Activated CD4-positive, alpha-beta memory T cell treated with anti-CD3 and anti-CD28 coated beads, Interleukin-2, amount 10 ng/mL, durations not matched to agents 7 days and 5 days (primary cell): Measurements from ENCODE around the gene VAV2. TPM values are rescaled to one million over a fixed set of nuclear protein-coding genes. Genes with fewer than 3 reads are reported as not detected.

Source experiments
- CTCF ChIA-PET: fragments of 350-600 bp; sonication (Branson Sonifier 250); formaldehyde crosslinking; loops from one replicate; lab custom pipeline; 2021; ENCODE audit warnings: antibody characterized with exemption, inconsistent platforms; lab: Charles Lee
- POLR2A ChIA-PET: fragments of 350-600 bp; sonication (Branson Sonifier 250); formaldehyde crosslinking; loops from one replicate; lab custom pipeline; 2021; ENCODE audit warnings: antibody characterized with exemption; lab: Charles Lee
- DNase-seq: peaks from one replicate; pipeline ENCODE4 v3.0.0-alpha.2; 2020
- H3K27ac Mint-ChIP-seq: one replicate; pipeline ENCODE4 v1.8.0; 2021; ENCODE audit warnings: mild to moderate bottlenecking, mixed read lengths
- H3K27me3 Mint-ChIP-seq: one replicate; pipeline ENCODE4 v1.8.0; 2021; ENCODE audit warnings: mixed read lengths
- H3K36me3 Mint-ChIP-seq: one replicate; pipeline ENCODE4 v1.8.0; 2021; ENCODE audit warnings: low read depth, mixed read lengths
- H3K4me1 Mint-ChIP-seq: one replicate; pipeline ENCODE4 v1.8.0; 2021; ENCODE audit warnings: mixed read lengths
- H3K4me3 Mint-ChIP-seq: one replicate; pipeline ENCODE4 v1.8.0; 2021; ENCODE audit warnings: mild to moderate bottlenecking, mixed read lengths
- H3K9me3 Mint-ChIP-seq: one replicate; pipeline ENCODE4 v1.8.0; 2021; ENCODE audit warnings: mixed read lengths
- total RNA-seq, 2 experiments: library from RNA; stranded (reverse); gene quantifications; one replicate each; pipeline ENCODE4 v1.2.3, GENCODE V29; 2021

Gene VAV2
- total RNA-seq, 2 experiments from 2014 or later: 2.4 to 2.9 TPM

DNA sequence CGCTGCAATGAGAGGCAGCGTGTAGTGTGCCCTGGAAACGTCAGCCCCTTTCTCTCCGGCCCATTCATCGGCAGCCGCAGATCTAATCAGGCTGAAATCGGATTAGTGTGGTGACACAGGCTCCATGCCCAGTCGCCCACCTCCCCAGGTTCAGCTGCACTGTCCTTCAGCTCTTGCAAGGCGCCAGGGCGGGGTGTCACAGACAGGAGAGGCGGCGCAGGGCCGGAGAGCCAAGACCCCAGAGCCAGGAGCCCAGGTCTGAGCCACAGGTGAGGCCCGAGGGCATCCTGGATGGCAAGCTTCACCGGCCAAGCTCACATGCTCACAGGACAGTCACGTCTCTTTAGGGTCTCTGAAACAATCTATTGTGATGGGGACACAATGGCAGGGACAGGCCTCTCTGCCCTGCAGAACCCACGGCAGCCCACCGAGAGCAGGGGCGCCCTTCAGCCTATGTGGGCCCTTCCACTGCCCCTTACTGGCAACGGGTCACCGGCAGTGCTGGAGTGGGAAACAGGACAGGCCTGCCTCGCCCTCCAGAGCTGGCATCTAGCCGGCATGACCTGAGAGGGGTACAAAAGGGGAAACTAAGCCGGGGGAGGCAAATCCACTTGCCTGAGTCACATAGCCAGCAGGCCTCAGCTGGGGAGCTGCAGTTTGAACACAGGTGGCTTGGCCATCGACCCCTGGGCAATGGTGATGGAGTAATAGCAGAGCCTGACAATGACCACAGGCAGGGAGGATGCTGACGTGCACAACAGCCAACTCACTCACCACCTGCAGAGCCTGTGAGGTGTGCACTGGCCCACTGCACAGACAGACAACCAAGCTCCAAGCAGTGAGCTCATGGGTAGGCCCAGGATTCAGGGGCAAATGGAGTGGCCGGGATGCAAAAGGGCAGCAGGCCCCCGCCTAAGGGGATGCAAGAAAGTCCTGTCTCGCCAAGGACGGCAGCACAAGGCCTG is 48.1 kb downstream of the VAV2 start:
- Mint-ChIP-seq H3K27ac (no peak overlapping the region), H3K4me1 (no peaks in the 10 kb centered on the region), H3K4me3 (no peak overlapping the region), H3K9me3 (no peaks in the 10 kb centered on the region), H3K36me3 (no peaks in the 10 kb centered on the region), H3K27me3 (no peaks in the 10 kb centered on the region)
- CTCF ChIA-PET: no interaction called here
- POLR2A ChIA-PET: interaction anchor here (1.1 to 1.7 kb wide), 2 partner anchors 9 to 12 kb away, joined by 3 to 4 read pairs; no protein-coding TSS in a partner anchor
- no peak for DNase-seq

DNA sequence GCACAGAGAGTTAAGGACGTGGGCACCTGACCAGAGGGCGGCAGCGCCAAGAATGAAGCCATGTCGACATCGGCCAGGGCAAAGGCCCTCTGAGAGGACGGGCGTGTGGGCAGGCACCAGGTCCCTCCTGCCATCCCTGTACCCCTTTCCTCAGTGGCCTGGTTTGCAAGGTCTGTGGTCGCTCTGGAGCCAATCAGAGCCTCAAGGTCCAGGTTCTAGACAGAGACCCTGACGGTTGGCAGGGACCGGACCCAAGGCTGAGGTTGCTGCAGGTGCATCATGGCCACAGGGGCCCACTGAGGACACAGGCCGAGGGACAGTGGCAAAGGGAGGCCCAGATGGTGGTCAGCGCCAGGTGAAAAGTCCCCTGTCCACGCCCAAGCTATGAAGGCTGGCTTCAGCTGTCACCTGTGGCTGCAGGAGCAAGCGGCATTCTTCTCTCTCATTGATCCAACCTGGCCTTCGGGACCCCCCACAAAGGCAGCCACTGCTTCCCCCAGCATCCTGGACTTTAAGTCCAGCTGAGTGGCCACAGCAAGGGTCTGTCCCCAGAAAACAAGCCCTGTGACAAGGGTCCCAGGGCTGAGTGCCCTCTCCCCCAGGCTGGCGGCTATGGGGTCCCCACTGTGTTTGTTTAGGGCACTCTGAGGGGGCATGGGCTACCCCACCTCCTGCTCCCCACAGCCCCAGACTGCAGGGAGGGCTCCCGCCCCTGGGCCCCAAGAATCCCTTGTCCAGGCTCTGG is 48.9 kb downstream of the VAV2 start:
- ChIA-PET CTCF (no interaction called here), POLR2A (interaction anchor here (1.1 kb wide), 1 partner anchor 13 kb away, joined by 3 read pairs; no protein-coding TSS in a partner anchor)
- Mint-ChIP-seq H3K27ac (no peak overlapping the region), H3K36me3 (no peaks in the 10 kb centered on the region), H3K9me3 (no peaks in the 10 kb centered on the region), H3K27me3 (no peaks in the 10 kb centered on the region), H3K4me3 (no peak overlapping the region), H3K4me1 (no peaks in the 10 kb centered on the region)
- DNase-seq: no peak

DNA sequence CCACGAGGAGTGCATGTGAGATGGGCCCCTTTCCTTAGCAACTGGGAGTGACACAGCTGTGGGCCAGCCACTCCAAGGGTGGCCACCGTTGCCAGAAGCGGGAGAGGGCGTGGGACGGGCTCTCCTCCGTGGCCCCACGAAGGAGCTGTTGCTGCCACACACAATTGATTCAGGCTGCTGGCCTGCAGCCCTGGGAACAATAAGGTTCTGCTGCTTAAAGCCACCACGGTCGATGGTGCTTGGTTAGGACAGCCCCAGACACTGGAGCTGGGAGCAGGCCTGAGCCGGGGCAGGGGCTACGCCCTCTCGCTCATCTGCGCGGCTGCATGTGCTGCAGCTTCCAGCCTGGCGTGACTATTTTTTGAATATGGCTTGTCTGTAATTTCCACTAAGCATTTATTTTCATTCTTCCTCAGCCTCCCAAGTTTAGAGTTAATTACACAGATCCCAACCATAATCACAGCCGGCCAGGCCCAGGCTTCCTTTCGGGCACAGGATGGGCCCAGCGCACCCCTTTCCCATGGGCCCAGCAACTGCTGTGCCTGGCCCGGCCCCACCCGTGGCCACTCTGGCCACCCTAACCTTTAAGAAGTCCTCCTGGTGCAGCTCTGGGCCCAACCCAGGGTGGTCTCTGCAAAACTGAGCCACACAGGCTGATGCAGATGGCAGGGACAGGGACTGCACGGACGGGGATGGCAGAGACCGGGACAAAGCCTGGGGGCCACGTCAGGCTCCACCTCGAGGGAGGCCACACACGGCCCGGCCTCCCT is 49.7 kb downstream of the VAV2 start:
- ChIA-PET POLR2A (no interaction called here), CTCF (no interaction called here)
- no peak for DNase-seq
- Mint-ChIP-seq H3K4me1 (no peaks in the 10 kb centered on the region), H3K27me3 (no peaks in the 10 kb centered on the region), H3K9me3 (no peaks in the 10 kb centered on the region), H3K36me3 (no peaks in the 10 kb centered on the region), H3K27ac (no peak overlapping the region), H3K4me3 (no peak overlapping the region)

DNA sequence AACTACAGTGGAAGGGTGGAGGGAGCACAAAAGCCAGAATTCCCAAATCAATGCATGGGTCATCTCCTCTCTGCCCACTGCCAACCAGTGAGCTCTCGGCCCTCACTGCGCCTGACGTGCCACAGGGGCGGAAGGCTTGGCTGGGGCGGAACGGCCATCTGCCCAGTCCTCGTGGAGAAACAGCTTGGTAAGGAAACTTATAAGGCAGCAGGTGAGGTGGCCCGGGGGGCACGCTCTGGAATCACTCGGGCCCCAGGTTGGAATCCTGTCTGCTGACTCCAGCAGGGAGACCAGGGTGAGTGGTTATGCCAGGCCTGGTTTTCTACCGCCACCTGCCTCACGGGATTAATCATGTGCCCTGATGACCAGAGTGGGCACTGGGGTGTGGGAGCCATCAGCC is 52.3 kb downstream of the VAV2 start:
- Mint-ChIP-seq H3K27me3 (no peaks in the 10 kb centered on the region), H3K4me3 (no peak overlapping the region), H3K36me3 (no peaks in the 10 kb centered on the region), H3K9me3 (no peaks in the 10 kb centered on the region), H3K4me1 (no peaks in the 10 kb centered on the region), H3K27ac (no peak overlapping the region)
- POLR2A ChIA-PET: no interaction called here
- DNase-seq: no peak
- CTCF ChIA-PET: no interaction called here

DNA sequence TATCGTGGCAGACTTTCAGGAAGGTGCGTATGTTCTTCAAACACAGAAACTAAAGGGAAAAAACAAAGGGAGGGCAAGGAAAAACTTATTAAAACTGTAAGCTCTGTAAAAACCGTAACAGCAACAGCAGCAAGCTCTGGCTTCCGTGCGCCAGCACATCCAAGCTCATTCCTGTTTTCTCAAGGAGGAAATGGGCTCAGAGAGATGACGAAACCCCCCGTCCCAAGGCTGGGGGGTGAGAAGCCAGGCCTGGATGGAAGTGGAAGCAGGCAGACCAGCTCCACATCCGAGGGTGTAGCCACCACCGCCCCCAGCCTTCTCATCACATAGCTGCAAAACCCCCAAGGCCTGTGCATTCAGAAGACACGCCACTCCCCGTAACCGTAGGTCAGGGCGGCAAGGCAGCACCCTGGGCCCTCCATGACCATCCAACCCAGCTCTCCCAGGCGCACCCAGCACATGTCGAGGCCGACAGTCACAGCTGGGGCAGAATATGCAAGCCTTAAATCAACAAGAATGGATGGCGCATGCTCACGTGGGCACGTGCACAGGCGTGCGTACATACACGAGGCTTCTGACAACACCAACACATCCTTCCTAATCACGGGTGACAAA is 52.8 kb downstream of the VAV2 start:
- CTCF ChIA-PET: no interaction called here
- no peaks in the 10 kb centered on the region for H3K4me1 Mint-ChIP-seq
- no peak overlapping the region for H3K4me3 Mint-ChIP-seq
- no peaks in the 10 kb centered on the region for H3K36me3 Mint-ChIP-seq
- no peak for DNase-seq
- no peaks in the 10 kb centered on the region for H3K27me3 Mint-ChIP-seq
- H3K27ac Mint-ChIP-seq: no peak overlapping the region
- H3K9me3 Mint-ChIP-seq: no peaks in the 10 kb centered on the region
- POLR2A ChIA-PET: no interaction called here

DNA sequence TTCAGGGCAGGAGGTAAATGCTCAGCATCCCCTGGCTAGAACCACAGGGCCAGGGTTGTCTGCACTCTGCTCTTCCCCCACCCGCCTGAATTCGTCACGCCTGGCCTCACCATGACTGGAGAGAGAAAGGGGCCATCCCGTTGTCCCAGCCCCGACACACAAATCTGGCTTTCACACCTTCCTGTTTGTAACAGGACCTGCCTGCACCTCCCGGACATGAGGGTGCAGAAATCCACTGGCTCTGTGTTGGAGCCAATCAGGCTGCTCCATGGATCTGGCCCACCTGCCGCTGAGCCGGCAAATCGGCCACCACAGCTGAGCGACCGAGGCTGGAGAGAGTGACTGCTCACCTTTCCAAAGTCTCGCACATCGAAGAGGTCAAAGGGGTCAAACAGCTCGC is 53.4 kb downstream of the VAV2 start:
- CTCF ChIA-PET: no interaction called here
- POLR2A ChIA-PET: no interaction called here
- no peak for DNase-seq
- H3K36me3 Mint-ChIP-seq: no peaks in the 10 kb centered on the region
- no peaks in the 10 kb centered on the region for H3K9me3 Mint-ChIP-seq
- no peak overlapping the region for H3K27ac Mint-ChIP-seq
- no peak overlapping the region for H3K4me3 Mint-ChIP-seq
- H3K27me3 Mint-ChIP-seq: no peaks in the 10 kb centered on the region
- H3K4me1 Mint-ChIP-seq: no peaks in the 10 kb centered on the region

DNA sequence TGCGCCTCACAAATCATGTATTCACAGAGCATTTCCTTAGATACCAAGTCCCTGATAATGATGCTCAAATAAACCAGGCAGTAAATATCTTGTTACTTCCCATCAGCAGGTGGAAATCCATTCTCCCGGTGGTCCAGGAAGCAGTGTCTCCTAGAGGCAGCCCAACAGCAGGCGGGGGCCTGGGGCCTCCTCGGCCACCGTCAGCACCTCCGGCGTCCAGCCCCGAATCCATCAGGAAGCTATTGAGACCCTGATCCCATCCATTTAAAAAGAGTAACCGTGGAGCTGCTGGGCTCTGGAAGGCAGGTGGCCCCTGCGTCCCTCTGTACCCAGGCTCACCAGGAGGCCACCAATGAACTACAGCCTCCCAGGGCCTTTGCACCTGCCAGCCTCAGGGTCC is 54.0 kb downstream of the VAV2 start:
- no peak for DNase-seq
- no peak overlapping the region for H3K27ac Mint-ChIP-seq
- H3K36me3 Mint-ChIP-seq: no peaks in the 10 kb centered on the region
- no peak overlapping the region for H3K4me3 Mint-ChIP-seq
- H3K27me3 Mint-ChIP-seq: no peaks in the 10 kb centered on the region
- H3K4me1 Mint-ChIP-seq: no peaks in the 10 kb centered on the region
- POLR2A ChIA-PET: no interaction called here
- H3K9me3 Mint-ChIP-seq: no peaks in the 10 kb centered on the region
- CTCF ChIA-PET: no interaction called here

DNA sequence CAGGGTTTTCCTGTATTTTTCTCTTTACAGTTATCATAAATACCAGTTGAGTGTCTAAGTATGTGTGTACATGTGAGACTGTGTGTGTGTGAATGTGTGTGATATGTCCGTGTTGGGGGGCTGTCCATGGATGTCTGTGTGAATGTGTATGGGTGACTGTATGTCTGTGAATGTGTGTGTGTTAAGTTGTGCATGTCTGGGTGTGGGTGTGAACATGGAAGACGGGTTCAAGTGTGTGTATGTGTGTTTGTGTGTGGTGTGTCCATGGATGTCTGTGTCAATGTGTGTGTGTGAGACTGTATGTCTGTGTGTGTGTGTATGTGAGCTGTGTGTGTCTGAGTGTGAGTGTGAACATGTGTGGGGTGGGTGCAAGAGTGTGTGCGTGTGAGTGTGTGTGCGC is 55.0 kb downstream of the VAV2 start:
- CTCF ChIA-PET: no interaction called here
- H3K27ac Mint-ChIP-seq: no peak overlapping the region
- no peaks in the 10 kb centered on the region for H3K36me3 Mint-ChIP-seq
- H3K27me3 Mint-ChIP-seq: no peaks in the 10 kb centered on the region
- POLR2A ChIA-PET: no interaction called here
- no peak overlapping the region for H3K4me3 Mint-ChIP-seq
- H3K9me3 Mint-ChIP-seq: no peaks in the 10 kb centered on the region
- no peak for DNase-seq
- no peaks in the 10 kb centered on the region for H3K4me1 Mint-ChIP-seq

DNA sequence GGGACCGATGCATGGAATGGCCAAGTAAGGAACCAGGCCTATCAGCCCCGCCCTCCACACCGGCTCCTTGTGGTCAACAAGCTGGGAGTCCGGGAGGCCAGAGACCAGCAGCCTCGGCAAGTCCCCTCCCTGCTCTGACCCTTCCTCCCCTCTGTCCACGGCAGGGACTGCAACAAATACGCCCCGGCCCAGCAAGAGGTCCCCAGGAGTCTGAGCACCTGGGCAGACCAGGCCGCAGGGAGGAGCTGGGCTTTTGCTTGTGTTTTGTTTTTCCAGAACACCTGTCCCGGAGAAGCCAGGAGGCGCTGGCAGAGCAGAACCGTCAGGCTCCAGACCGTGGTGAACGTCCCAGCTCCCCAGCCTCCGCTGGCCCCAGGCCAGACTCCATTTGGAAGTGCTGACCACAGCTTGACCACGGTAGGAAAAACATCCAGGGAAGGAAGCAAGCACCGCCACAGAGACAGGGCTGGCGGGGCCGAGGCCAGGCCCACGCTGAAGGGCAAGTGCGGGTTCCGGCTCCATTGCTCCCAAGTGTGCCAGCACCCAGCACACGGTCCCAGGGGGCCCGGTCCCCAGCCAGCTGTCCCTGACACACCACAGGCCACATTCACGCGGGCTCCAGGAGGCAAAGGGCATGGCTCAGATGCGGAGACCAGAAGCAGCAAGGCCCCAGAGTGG is 56.7 kb downstream of the VAV2 start:
- no peak overlapping the region for H3K27ac Mint-ChIP-seq
- CTCF ChIA-PET: no interaction called here
- H3K4me1 Mint-ChIP-seq: no peaks in the 10 kb centered on the region
- H3K9me3 Mint-ChIP-seq: no peaks in the 10 kb centered on the region
- no peaks in the 10 kb centered on the region for H3K36me3 Mint-ChIP-seq
- H3K4me3 Mint-ChIP-seq: no peak overlapping the region
- POLR2A ChIA-PET: interaction anchor here (1.4 kb wide), 1 partner anchor 9 kb away, joined by 4 read pairs; no protein-coding TSS in a partner anchor
- no peaks in the 10 kb centered on the region for H3K27me3 Mint-ChIP-seq
- DNase-seq: no peak

DNA sequence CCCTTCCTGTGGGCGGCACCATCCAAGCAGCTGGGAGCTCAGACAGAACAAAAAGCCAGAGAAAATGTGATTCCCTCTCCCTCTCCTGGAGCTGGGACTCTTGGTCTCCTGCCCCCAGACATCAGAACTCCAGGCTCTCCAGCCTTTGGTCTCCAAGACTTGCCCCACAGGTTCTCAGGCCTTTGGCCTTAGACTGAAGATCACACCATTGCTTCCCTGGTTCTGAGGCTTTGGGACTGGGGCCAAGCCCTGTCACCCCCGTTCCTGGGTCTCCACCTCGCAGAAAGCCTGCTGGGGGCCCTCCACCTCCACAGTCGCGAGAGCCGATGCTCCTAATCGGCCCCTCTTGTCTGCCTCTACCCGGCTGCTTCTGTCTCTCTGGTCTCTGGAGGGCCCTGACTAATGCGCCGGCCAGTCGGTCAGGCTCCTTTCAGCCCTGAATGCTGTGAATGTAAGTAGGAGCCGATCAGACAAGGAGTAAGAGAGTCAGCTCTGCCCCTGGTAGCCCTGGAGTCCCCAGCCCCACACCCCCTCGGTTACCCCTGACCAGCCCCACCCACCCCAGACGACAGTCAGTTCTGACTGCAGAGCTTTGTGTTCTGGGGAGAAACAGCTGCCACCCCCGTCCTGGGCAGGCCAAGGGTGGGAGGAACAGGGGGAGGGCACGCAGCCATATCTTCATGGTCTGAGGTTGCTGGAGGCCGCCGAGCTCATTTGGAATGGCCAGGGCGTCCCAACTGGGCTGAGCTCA is 57.5 kb downstream of the VAV2 start:
- Mint-ChIP-seq H3K4me3 (no peak overlapping the region), H3K4me1 (no peaks in the 10 kb centered on the region), H3K36me3 (no peaks in the 10 kb centered on the region), H3K27ac (no peak overlapping the region), H3K27me3 (no peaks in the 10 kb centered on the region), H3K9me3 (no peaks in the 10 kb centered on the region)
- CTCF ChIA-PET: no interaction called here
- POLR2A ChIA-PET: interaction anchor here (1.4 kb wide), 1 partner anchor 10 kb away, joined by 4 read pairs; no protein-coding TSS in a partner anchor
- no peak for DNase-seq

DNA sequence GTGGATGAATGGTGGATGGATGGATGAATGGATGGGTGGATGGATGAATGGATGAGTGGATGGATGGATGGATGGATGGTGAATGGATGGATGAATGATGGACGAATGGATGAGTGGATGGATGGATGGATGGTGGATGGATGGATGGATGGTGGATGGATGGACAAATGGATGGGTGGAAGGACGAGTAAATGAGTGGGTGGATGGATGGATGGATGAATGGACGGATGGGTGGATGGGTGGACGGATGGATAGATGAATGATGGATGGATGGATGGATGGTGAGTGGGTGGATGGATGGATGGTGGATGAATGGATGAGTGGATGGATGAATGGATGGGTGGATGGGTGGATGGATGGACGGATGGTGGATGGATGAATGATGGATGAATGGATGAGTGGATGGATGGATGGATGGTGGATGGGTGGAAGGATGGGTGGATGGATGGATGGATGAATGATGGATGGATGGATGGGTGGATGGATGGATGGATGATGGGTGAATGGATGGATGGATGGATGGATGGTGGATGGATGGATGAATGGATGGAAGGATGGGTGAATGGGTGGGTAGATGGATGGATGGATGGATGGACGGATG is 58.6 kb downstream of the VAV2 start:
- H3K4me1 Mint-ChIP-seq: no peaks in the 10 kb centered on the region
- no peak overlapping the region for H3K4me3 Mint-ChIP-seq
- H3K27ac Mint-ChIP-seq: no peak overlapping the region
- ChIA-PET POLR2A (no interaction called here), CTCF (no interaction called here)
- no peaks in the 10 kb centered on the region for H3K9me3 Mint-ChIP-seq
- DNase-seq: no peak
- H3K36me3 Mint-ChIP-seq: no peaks in the 10 kb centered on the region
- no peaks in the 10 kb centered on the region for H3K27me3 Mint-ChIP-seq
